ELR (cell line): ENCODE measurements around the gene ZNF506.
"Not testable (repeated sequence)": the region's sequence is repeated elsewhere in the genome, so short reads cannot be mapped to it uniquely, and the experiment has no call there.

Experiments
- DNase-seq: peaks from one replicate; pipeline ENCODE4 v3.0.0-alpha.2; 2015; ENCODE audit warnings: low read depth

Gene ZNF506

DNA sequence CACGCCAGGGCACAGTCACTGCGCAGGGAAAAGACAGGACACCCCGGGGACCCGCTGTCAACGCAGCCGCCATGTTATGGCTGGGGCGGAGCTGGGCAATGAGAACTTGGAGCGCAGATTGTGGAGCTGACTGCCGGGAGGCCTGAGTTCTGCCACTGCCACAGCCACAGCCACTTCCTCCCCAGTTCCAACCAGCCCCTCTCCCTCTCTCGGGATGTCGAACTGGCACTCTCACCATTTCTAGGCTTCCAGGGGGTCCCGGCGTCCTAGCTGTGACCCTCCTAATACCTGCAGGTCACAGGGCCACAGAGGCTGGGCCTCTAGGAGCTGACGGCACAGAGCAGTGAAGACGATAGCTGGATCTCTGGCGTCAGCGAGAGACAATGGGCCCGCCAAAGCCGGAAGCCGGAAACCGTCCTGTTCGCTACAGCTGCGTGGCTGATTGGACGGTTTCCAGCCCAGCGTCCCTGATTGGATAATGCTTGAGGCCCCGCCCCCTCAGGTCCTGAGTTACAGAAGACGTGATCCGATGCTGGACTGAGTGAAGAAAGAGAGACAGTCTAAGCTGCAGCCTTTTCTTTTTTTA, at the start of gene ZNF506:
TSS of gene ZNF506 (minus strand) at position 385 of the 586 bp plus-strand sequence. CDS start at position 238, 147 bp downstream.
- DNase-seq = peak; percentile 95

DNA sequence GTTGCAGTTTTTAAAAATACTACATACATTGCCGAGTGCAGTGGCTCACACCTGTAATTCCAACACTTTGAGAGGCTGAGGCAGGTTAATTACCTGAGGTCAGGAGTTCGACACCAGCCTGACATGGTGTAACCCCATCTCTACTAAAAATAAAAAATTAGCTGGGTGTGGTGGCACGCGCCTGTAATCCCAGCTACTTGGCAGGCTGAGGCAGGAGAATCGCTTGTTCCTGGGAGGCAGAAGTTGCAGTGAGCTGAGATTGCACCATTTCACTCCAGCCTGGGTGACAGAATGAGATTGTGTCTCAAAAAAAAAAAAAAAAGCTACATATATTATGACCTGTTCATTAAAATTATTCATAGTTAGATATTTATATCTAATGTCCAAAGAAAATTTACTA, 48.5 kb upstream of the ZNF506 start:
- not testable (repeated sequence) for DNase-seq

DNA sequence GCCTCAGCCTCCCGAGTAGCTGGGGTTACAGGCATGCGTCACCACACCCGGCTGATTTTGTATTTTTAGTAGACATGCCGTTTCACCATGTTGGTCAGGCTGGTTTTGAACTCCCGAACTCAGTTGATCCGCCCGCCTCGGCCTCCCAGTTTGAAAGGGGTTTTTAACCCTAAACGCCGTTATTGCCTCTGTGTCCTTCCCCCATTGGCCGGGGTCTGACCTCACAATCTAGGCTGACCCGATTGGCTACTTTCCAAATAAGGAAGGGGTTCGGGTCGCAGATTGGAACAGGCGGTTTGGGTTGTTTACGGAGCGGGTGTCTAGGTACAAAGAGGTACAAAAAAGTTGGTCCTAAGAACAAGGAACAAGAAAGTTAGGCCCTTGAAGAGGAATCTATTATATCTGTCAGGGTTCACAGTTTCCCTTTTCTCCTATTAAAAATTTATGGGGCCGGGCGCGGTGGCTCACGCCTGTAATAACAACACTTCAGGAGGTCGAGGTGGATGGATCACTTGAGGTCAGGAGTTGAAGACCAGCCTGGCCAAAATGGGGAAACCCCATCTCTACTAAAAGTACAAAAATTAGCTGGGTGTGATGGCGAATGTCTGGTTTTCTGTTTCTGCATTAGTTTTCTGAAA, 45.2 kb upstream of the ZNF506 start:
- peak; percentile 3 for DNase-seq

DNA sequence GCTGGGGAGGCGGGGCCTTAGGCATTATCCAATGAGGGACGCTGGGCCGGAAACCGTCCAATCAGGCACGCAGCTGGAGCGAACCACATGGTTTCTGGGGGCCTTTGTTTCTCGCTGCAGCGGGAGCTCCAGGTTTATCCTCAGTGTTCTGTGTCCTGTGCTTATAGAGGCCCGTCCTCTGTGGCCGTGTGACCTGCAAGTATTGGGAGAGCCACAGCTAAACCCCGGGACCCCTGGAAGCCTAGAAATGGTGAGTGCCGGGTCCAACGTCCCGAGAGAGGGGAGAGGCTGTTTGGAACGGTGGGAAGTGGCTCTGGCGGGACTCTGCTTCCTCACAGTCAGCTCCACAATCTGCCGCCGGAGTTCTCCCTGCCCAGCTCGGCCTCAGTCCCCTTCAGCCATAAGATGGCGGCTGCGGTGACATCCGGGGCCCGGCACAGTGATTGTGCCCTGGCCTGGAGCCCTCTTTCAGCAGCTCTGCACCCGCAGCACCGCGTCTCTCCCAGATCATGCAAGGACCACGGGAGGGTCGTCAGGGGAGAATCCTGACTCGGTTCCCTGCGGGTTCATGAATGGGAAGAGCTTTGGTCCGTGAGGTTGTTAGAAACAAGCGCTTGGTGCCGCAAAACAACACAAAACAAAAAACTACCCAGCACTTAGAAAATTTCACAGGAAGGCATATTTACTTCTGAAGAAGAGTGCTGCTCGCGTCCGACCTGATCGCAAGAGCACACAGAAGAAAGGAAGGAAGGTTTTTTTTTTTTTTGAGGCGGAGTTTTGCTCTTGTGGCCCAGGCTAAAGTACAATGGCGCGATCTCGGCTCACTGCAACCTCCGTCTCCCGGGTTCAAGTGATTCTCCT, 44.4 kb upstream of the ZNF506 start, which contains the start of gene ZNF253:
TSS of gene ZNF253 (plus strand) at position 133 of the 861 bp plus-strand sequence. CDS start at position 248, 115 bp downstream.
- peak; percentile 95 for DNase-seq

DNA sequence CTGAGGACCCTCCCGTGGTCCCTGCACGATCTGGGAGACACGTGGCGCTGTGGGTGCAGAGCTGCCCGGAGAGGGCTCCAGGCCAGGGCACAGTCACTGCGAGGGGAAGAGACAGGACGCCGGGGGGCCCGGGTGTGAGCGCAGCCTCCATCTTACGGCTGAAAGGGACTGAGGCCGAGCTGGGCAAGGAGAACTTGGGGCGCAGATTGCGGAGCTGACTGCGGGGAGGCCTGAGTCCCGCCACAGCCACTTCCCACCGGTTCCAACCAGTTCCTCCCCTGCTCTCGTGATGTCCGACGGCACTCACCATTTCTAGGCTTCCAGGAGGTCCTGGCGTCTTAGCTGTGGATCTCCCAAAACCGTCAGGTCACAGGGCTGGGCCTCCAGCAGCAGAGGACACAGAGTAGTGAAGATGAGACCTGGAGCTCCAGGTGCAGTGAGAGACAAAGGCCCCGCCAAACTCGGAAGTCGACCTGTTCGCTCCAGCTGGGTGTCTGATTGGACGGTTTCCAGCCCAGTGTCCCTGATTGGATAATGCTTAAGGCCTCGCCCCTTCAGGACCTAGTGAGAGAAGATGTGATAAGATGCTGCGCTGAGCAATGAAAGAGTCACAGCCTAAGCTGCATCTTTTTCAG, 39.3 kb upstream of the ZNF506 start:
- DNase-seq = no peak

DNA sequence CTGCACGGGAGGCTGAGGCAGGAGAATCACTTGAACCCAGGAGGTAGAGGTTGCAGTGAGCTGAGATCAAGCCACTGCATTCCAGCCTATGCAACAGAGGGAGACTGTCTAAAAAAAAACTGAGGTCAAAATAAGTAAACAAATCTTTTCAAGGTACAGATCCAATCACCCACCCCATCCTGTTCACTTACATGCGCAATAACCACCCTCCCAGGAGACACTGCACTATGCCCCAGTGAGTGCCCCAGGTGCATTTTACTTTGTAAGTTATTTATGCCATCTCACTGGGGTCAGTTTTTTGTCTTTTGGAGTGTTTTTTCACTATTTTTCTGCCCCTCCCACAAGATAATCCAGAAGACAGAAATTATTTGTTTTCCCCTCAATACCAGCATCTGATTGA, 37.2 kb upstream of the ZNF506 start:
- DNase-seq = no peak

DNA sequence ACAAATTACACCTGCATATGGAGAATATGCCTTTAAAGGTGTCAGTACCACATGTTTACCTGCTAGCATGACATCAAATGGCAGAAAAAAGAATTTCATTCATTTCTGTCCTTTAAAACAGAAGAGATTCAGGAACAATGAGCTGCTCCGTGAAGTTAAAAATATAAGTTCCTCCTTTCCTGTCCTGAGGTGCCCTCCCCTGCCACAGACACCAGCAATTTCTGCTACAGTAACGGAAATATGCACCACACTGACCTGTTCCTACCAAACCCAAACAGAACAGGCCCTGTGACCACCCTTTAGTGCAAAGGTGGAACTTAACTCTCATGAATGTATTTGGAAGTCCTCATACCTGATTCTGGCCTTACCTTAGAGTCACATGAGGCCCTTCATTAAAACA, 30.2 kb upstream of the ZNF506 start:
- not testable (repeated sequence) for DNase-seq

DNA sequence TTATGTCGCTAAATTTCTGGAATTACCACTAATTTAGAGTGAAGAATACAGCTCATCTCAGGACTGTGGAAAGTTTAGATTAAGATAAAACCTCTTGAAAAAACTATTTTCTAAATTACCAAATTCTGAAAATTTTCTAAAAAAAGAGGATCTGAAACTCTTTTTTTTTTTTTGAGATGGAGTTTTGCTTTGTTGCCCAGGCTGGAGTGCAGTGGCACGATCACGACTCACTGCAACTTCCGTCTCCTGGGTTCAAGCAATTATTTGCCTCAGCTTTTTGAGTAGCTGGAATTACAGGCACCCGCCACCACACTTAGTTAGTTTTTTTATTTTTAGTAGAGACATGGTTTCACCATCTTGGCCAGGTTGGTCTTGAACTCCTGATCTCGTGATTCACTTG, 27.5 kb upstream of the ZNF506 start:
- DNase-seq = no peak

DNA sequence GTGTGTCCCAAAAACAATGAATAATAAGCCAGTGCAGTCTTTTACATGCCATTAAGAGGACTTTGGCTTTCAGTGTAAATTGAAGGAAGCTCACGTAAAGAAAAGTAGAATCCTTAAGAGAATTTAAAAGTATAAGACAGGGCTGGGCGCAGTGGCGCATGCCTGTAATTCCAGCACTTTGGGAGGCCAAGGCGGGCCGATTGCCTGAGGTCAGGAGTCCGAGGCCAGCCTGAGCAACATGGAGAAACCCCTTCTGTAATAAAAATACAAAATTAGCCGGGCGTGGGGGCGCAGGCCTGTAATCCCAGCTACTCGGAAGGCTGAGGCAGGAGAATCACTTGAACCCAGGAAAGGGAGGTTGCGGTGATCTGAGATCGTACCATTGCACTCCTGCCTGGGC, 26.2 kb upstream of the ZNF506 start:
- DNase-seq = no peak

DNA sequence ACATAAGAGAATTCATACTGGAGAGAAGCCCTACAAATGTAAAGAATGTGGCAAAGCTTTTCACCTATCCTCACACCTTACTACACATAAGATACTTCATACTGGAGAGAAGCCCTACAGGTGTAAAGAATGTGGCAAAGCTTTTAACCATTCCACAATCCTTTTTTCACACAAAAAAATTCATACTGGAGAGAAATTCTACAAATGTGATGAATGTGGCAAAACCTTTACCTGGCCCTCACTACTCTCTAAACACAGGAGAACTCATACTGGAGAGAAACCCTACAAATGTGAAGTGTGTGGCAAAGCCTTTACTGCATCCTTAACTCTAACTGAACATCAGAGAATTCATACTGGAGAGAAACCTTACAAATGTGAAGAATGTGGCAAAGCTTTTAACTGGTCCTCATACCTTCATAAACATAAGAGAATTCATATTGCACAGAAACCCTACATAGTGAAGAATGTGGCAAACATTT, 14.0 kb upstream of the ZNF506 start:
- no peak for DNase-seq

DNA sequence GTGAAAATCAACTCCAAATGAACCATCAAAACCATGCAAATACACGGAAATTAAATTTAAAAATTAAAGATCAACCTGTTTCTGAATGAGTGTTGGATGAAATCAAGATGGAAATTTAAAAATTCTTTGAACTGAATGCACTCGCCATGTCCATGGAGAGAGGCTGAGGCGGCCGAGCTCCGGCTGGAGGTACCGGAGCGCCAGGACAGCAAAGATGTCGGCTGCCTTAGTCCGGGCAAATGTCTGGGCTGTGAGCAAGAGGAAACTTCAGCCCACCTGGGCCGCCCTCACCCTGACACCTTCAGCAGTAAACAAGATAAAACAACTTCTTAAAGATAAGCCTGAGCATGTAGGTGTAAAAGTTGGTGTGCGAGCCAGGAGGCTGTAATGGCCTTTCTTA, 5.3 kb upstream of the ZNF506 start:
- no peak for DNase-seq

DNA sequence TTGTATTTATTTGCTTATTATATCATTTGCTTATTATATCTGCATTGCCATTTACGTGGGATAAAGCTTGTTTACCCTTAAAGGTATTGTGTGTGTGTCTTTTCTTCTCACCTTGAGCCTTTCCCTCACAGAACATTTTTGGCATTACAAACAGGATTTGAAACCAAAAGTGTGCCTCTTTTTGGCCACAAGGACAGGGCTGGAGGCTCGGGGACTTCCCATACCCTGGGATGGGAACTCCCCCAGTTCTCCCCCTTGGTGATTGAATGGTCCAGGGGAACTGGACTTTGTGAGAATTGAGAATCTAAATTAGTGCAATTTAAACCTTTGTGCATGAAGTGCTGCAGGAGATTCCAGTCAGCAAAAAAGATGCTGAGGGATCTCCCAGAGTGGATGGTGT, 2.4 kb upstream of the ZNF506 start:
- DNase-seq = no peak

DNA sequence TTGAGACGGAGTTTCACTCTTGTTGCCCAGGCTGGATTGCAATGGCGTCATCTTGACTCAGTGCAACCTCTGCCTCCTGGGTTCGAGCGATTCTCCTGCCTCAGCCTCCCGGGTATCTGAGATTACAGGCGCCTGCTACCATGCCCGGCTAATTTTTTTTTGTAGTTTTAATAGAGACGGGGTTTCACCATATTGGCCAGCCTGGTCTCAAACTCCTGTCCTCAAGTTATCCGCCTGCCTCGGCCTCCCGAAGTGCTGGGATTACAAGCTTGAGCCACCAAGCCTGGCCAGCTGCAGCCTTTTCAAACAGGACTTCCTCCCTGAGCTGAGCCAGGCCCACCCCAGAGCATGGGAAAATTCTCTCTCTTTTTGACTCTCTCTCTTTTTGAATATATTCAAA, 426 bp upstream of the ZNF506 start:
- not testable (repeated sequence) for DNase-seq

DNA sequence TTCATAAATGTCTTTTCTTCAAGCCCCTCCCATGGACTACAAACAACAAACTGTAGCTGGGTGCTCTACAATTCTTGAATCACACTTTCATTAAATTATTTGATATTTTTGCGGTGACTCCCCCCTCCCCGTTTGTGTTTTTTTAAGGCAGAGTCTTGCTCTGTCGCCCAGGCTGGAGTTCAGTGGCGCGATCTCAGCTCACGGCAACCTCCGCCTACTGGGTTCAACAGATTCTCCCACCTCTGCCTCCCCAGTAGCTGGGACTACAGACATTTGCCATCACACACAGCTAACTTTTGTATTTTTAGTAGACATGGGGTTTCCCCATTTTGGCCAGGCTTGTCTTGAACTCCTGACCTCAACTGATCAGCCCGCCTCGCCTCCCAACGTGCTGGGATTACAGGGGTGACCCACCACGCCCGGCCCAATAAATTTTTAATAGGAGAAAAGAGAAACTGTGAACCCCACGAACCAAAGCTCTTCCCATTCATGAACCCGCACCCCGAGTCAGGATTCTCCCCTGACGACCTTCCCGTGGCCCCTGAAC, 703 bp downstream of the ZNF506 start:
- no peak for DNase-seq

DNA sequence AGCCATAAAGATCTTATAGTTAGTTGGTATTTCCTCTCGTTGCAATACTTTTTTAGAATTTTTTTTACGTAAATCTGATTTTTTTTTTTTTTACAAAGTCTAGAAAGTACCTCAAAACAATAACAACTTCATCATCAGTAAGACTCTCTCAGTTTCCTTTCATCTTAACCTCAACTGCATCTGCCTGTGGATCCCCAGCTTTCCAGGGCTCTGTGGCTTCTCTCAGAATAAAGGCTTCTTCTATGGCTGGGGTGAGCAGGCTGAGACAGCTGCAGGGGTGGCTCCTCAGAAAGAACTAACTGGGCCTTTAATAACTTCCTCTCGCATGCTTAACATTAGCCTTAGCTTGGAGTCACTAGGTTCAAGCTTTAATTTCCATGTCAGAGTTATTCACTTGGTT, 4.2 kb downstream of the ZNF506 start:
- DNase-seq = no peak

DNA sequence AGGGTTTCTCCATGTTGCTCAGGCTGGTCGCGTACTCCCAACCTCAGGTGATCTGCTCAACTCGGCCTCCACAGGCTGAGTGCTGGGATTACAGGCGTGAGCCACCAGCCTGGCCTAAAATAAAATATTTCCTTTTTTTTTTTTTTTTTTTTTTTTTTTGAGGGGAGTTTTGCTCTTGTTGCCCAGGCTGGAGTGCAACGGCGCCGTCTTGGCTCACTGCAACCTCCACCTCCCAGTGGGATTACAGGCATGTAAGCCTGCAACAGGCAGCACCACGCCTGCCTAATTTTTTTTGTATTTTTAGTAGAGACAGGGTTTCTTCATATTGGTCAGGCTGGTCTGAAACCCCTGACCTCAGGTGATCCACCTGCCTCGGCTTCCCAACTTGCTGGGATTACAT, 4.9 kb downstream of the ZNF506 start:
- no peak for DNase-seq

DNA sequence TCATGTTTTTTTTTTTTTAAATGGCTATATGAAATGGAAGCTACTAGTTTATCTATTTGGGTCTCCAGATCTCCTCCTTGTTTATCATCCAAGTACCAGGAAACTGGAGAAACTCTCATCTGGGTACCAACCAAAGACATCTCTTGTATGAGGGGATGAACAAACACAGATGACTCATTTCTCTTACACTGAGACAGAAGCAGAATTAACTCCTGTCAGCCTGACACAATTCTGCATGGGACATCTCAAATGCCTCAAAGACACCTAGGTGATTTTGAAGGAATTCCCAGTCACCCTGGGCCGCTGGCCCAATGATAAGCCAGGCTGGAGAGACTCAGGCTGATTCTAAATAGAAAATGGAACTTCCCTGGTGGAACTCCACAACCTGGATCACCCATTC, 9.6 kb downstream of the ZNF506 start:
- DNase-seq = not testable (repeated sequence)

DNA sequence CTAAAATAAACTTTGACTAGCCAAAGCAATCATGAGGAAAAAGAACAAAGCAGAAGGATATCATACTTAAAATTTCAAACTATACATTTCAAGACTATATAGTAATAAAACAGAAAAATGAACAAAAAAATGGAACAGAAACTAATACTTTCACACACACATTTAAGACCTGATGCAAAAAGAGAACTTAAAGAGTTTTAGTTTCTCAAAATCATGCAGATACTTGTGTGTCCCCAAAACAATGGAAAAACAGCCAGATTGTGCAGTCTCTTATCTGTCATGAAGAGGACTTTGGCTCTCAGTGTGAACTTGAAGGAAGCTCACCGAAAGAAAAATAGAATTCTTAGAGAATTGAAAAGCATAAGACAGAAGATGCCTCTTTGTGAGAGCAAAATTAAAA, 16.1 kb downstream of the ZNF506 start:
- no peak for DNase-seq

DNA sequence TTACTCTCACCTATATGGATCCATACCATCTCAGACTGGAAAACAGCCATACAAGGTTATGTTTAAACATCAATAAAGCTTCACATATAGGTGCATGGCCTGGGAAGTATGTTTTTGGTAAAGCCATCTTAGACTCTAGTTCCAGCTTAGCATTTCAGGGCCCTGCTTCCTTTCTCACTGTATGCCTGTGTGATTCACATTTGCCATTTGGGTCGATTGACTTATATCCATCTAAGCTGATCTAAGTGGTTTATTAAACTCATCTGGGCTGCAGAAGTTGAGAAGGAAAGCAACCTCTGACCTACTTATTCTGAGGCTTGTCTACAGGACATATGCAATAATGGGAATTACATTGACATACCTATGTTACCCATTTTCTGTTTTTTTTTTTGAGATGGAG, 33.5 kb downstream of the ZNF506 start:
- DNase-seq = no peak

DNA sequence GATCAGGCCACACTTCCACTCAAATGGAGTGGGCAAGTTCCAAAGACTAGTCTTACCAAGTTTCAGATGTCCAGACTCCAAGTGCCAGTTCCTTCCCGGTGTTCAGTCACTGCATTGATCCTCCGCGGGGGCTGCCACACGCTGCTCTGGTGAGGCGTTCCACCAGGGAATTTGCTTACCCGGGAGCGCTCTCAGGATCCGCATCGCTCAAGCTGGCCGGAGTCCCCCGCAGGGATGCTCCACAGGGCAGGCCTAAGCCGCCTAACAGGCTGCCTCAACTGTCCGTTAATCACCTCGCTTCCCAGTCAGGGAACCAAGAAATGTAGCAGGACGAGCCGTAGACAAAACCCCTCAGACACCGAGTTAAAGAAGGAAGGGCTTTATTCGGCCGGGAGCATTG, 36.1 kb downstream of the ZNF506 start:
- not testable (repeated sequence) for DNase-seq

DNA sequence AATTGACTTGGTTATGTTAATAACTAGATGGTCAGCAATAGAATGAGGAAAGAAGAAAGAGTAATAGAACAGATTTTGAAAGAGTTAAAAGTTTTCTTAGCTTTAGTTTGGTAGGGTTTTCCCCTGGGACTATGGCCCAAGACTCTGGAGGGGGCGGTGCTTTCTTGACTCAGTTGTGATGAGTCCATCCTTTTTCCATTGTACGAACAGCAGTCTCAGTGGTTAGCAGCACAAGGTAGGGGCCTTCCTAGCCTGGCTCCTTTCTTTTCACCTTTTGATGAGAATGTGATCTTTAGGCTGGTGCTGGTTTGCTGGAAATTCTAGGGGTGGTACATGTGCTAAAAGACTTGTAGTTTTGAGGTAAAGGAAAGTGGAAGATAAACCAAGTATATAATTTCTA, 38.8 kb downstream of the ZNF506 start:
- DNase-seq = no peak

DNA sequence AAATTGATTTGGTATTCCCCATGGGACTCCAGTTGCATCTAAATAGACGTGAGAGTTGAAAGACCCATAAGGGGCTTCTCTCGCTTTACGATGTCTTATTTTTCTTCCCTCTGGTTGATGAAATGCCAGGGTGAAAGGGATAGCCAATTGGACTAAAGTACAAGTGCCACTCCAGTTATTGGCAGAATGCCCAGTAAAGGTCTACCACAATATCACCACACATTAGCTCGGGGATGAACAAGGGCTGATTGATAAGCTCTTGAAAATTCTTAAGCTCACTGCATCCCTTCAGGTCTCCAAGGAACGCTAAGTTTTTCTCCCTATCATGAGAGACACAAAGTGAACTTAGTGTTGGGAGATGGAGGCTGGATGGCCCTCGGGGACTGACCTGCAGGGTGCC, 39.8 kb downstream of the ZNF506 start:
- DNase-seq = not testable (repeated sequence)
